ENCODE data around the gene KREMEN1.
"Not testable (repeated sequence)": the region's sequence is repeated elsewhere in the genome, so short reads cannot be mapped to it uniquely, and the experiment has no call there.

The KREMEN1 gene

GRCh38 chr22:29103121-29103520, 30.3 kb downstream of the KREMEN1 start:
- DNase-seq (ENCODE audit: low read depth), result no peak

GRCh38 chr22:29105468-29105867, 32.6 kb downstream of the KREMEN1 start:
- DNase-seq (ENCODE audit: low read depth), result no peak

- no peak for DNase-seq (ENCODE audit: low read depth)
Observed at GRCh38 chr22:29106839-29107238, 34.0 kb downstream of the KREMEN1 start.

GRCh38 chr22:29108137-29108536, 35.3 kb downstream of the KREMEN1 start:
- DNase-seq (ENCODE audit: low read depth), result no peak

- DNase-seq (ENCODE audit: low read depth), result no peak
Observed at GRCh38 chr22:29109822-29110221, 37.0 kb downstream of the KREMEN1 start.

GRCh38 chr22:29110946-29111345, 38.1 kb downstream of the KREMEN1 start:
- DNase-seq (ENCODE audit: low read depth), result no peak

GRCh38 chr22:29112121-29112520, 39.3 kb downstream of the KREMEN1 start:
- no peak for DNase-seq (ENCODE audit: low read depth)

- DNase-seq (ENCODE audit: low read depth), result no peak
Observed at GRCh38 chr22:29112681-29113080, 39.8 kb downstream of the KREMEN1 start.

- DNase-seq (ENCODE audit: low read depth), result no peak
Observed at GRCh38 chr22:29113319-29113718, 40.5 kb downstream of the KREMEN1 start.

- DNase-seq (ENCODE audit: low read depth), result no peak
Observed at GRCh38 chr22:29114392-29114791, 41.6 kb downstream of the KREMEN1 start.

GRCh38 chr22:29115682-29116288, 43.0 kb downstream of the KREMEN1 start:
- DNase-seq (ENCODE audit: low read depth), result no peak

- no peak for DNase-seq (ENCODE audit: low read depth)
Observed at GRCh38 chr22:29116397-29117123, 43.7 kb downstream of the KREMEN1 start.

- no peak for DNase-seq (ENCODE audit: low read depth)
Observed at GRCh38 chr22:29117799-29118477, 45.1 kb downstream of the KREMEN1 start.

- DNase-seq (ENCODE audit: low read depth), result not testable (repeated sequence)
Observed at GRCh38 chr22:29120098-29120912, 47.5 kb downstream of the KREMEN1 start.

GRCh38 chr22:29121124-29121523, 48.3 kb downstream of the KREMEN1 start:
- no peak for DNase-seq (ENCODE audit: low read depth)

GRCh38 chr22:29122041-29122440, 49.2 kb downstream of the KREMEN1 start:
- no peak for DNase-seq (ENCODE audit: low read depth)

- no peak for DNase-seq (ENCODE audit: low read depth)
Observed at GRCh38 chr22:29124777-29125442, 52.1 kb downstream of the KREMEN1 start.

- no peak for DNase-seq (ENCODE audit: low read depth)
Observed at GRCh38 chr22:29125443-29125778, 52.6 kb downstream of the KREMEN1 start.

- no peak for DNase-seq (ENCODE audit: low read depth)
Observed at GRCh38 chr22:29125844-29126243, 53.0 kb downstream of the KREMEN1 start.

GRCh38 chr22:29126670-29127395, 54.0 kb downstream of the KREMEN1 start:
- DNase-seq (ENCODE audit: low read depth), result no peak

Data from activated T-cell treated with anti-CD3 and anti-CD28 coated beads for 1 hour (primary cell).